WTC11 (cell line): ENCODE measurements around the gene ARHGAP35. TPM values are rescaled to one million over a fixed set of nuclear protein-coding genes. Genes with fewer than 3 reads are reported as not detected.
"Not testable (repeated sequence)": the region's sequence is repeated elsewhere in the genome, so short reads cannot be mapped to it uniquely, and the experiment has no call there.

Experiments
- ATAC-seq: fragments of 200-7000 bp; cut with Tn5 transposase; 2 replicates; pipeline ENCODE4 v1.10.0; 2021; ENCODE audit warnings: mild to moderate bottlenecking, moderate library complexity
- CTCF ChIA-PET: fragments of 300-600 bp; sonication (Branson Sonifier 250); formaldehyde crosslinking; loops from one replicate; lab custom pipeline; 2021; ENCODE audit warnings: antibody characterized with exemption; lab: Charles Lee
- POLR2A ChIA-PET: fragments of 350-600 bp; sonication (Branson Sonifier 250); formaldehyde crosslinking; loops from one replicate; lab custom pipeline; 2021; ENCODE audit warnings: antibody characterized with exemption; lab: Charles Lee
- DNase-seq: peaks from one replicate; pipeline ENCODE4 v3.0.0; 2021; ENCODE audit warnings: low spot score
- H3K27ac Mint-ChIP-seq: 2 replicates; pipeline ENCODE4 v1.8.0; 2021; ENCODE audit warnings: mixed read lengths
- H3K27me3 Mint-ChIP-seq: 2 replicates; pipeline ENCODE4 v1.8.0; 2021; ENCODE audit warnings: low read depth, mild to moderate bottlenecking, moderate library complexity, mixed read lengths
- H3K36me3 Mint-ChIP-seq: 2 replicates; pipeline ENCODE4 v1.8.0; 2021; ENCODE audit warnings: mixed read lengths
- H3K4me1 Mint-ChIP-seq: 2 replicates; pipeline ENCODE4 v1.8.0; 2022; ENCODE audit warnings: mixed read lengths
- H3K4me3 Mint-ChIP-seq: 2 replicates; pipeline ENCODE4 v1.8.0; 2021; ENCODE audit warnings: mild to moderate bottlenecking, moderate library complexity, mixed read lengths
- H3K9me3 Mint-ChIP-seq: 2 replicates; pipeline ENCODE4 v1.8.0; 2021; ENCODE audit warnings: mixed read lengths
- ATF6 ChIP-seq: sonication (generic); formaldehyde crosslinking; IDR thresholded peaks from 2 replicates; pipeline ENCODE4 v1.8.1; 2023; ENCODE audit warnings: mild to moderate bottlenecking, missing genetic modification reagents
- CBFB ChIP-seq: sonication (generic); formaldehyde crosslinking; IDR thresholded peaks from 2 replicates; pipeline ENCODE4 v1.8.1; 2022; ENCODE audit warnings: mild to moderate bottlenecking, low read depth, missing genetic modification reagents
- E2F4 ChIP-seq: sonication (generic); formaldehyde crosslinking; IDR thresholded peaks from 2 replicates; pipeline ENCODE4 v1.8.1; 2022; ENCODE audit warnings: low read depth, mild to moderate bottlenecking, moderate library complexity, missing genetic modification reagents, borderline replicate concordance
- E2F5 ChIP-seq: sonication (generic); formaldehyde crosslinking; IDR thresholded peaks from 2 replicates; pipeline ENCODE4 v1.8.1; 2022; ENCODE audit warnings: mild to moderate bottlenecking, moderate library complexity, missing genetic modification reagents
- ELF4 ChIP-seq: sonication (generic); formaldehyde crosslinking; IDR thresholded peaks from 2 replicates; pipeline ENCODE4 v1.8.1; 2022; ENCODE audit warnings: low read depth, mild to moderate bottlenecking, moderate library complexity, missing genetic modification reagents
- ESRRA ChIP-seq: sonication (generic); formaldehyde crosslinking; IDR thresholded peaks from 2 replicates; pipeline ENCODE4 v1.8.1; 2022; ENCODE audit warnings: mild to moderate bottlenecking, missing genetic modification reagents, borderline replicate concordance
- ETV6 ChIP-seq: sonication (generic); formaldehyde crosslinking; IDR thresholded peaks from 2 replicates; pipeline ENCODE4 v1.8.1; 2022; ENCODE audit warnings: mild to moderate bottlenecking, missing genetic modification reagents
- MLX ChIP-seq: sonication (generic); formaldehyde crosslinking; IDR thresholded peaks from 2 replicates; pipeline ENCODE4 v1.8.1; 2023; ENCODE audit warnings: mild to moderate bottlenecking, missing genetic modification reagents, moderate library complexity
- OVOL2 ChIP-seq: fragments of 250-450 bp; sonication (Bioruptor Pico); IDR thresholded peaks from 2 replicates; pipeline ENCODE4 v1.9.0; 2021; ENCODE audit warnings: mild to moderate bottlenecking, borderline replicate concordance
- PREB ChIP-seq: sonication (generic); formaldehyde crosslinking; IDR thresholded peaks from 2 replicates; pipeline ENCODE4 v1.8.1; 2022; ENCODE audit warnings: mild to moderate bottlenecking, missing genetic modification reagents, moderate library complexity, borderline replicate concordance
- SMAD3 ChIP-seq: sonication (generic); formaldehyde crosslinking; IDR thresholded peaks from 2 replicates; pipeline ENCODE4 v1.8.0; 2022; ENCODE audit warnings: missing genetic modification reagents, mild to moderate bottlenecking, borderline replicate concordance
- SP1 ChIP-seq: sonication (generic); formaldehyde crosslinking; conservative IDR thresholded peaks from 2 replicates; pipeline ENCODE4 v1.8.1; 2022; ENCODE audit warnings: missing genetic modification reagents
- ZNF138 ChIP-seq: sonication (generic); formaldehyde crosslinking; conservative IDR thresholded peaks from 2 replicates; pipeline ENCODE4 v1.8.1; 2022; ENCODE audit warnings: mild to moderate bottlenecking, moderate library complexity, missing genetic modification reagents
- ZNF232 ChIP-seq: sonication (generic); formaldehyde crosslinking; IDR thresholded peaks from 2 replicates; pipeline ENCODE4 v1.8.0; 2022; ENCODE audit warnings: mild to moderate bottlenecking, missing genetic modification reagents
- total RNA-seq: library from RNA; stranded (reverse); gene quantifications from 3 replicates; pipeline ENCODE4 v1.2.3, GENCODE V29; 2021

The ARHGAP35 gene
- total RNA-seq, 1 experiment from 2014 or later = 56.3 TPM

GRCh38 chr19:46868025-46868802 lies 7.4 kb downstream of the ARHGAP35 start (continued):
- TF ChIP-seq E2F4 (CRISPR knock-in tag) = no peak
- no peak for TF ChIP-seq SP1 (CRISPR knock-in tag)
- no peak for TF ChIP-seq ELF4 (CRISPR knock-in tag)
- TF ChIP-seq MLX = no peak
- TF ChIP-seq OVOL2 (CRISPR knock-in tag) = no peak
- TF ChIP-seq ETV6 (CRISPR knock-in tag) = no peak
- TF ChIP-seq ZNF138 (CRISPR knock-in tag) = no peak

- CTCF ChIA-PET, POLR2A ChIA-PET, DNase-seq, H3K36me3 Mint-ChIP-seq, H3K4me3 Mint-ChIP-seq, H3K27ac Mint-ChIP-seq, ATAC-seq, H3K9me3 Mint-ChIP-seq, H3K27me3 Mint-ChIP-seq: not testable (repeated sequence)
- peaks cover 20% of the 10 kb centered on the region for H3K4me1 Mint-ChIP-seq
Observed at GRCh38 chr19:46871173-46871572, 10.4 kb downstream of the ARHGAP35 start.

GRCh38 chr19:46872967-46873366 lies 12.2 kb downstream of the ARHGAP35 start:
- no peak overlapping the region for H3K4me3 Mint-ChIP-seq
- H3K27me3 Mint-ChIP-seq = no peaks in the 10 kb centered on the region
- peak overlapping the region; percentile 84 for H3K27ac Mint-ChIP-seq
- no peak for DNase-seq
- H3K4me1 Mint-ChIP-seq = peaks cover 19% of the 10 kb centered on the region
- peaks cover 5% of the 10 kb centered on the region for H3K36me3 Mint-ChIP-seq
- POLR2A ChIA-PET = interaction anchor here (1.0 to 1.4 kb wide), 2 partner anchors 9 to 11 kb away, joined by 4 to 5 read pairs; no protein-coding TSS in a partner anchor
- no peaks in the 10 kb centered on the region for H3K9me3 Mint-ChIP-seq
- no peak for ATAC-seq
- CTCF ChIA-PET = interaction anchor here (1.0 kb wide), 1 partner anchor 212 kb away, joined by 3 read pairs; the partner anchor contains the start of gene DACT3
- TF ChIP-seq ATF6 (CRISPR knock-in tag) (no peak), CBFB (CRISPR knock-in tag) (no peak), E2F5 (CRISPR knock-in tag) (no peak), SMAD3 (CRISPR knock-in tag) (no peak), ESRRA (CRISPR knock-in tag) (no peak), ZNF138 (CRISPR knock-in tag) (no peak), ZNF232 (CRISPR knock-in tag) (no peak), PREB (no peak), E2F4 (CRISPR knock-in tag) (no peak)
